Mammary epithelial cell (primary cell): ENCODE data around the gene TSPAN18.

Source experiments
- CTCF ChIP-seq, 2 donors: IDR thresholded peaks in 1 of 2; conservative IDR thresholded peaks in 1 of 2; 2 replicates each; pipeline ENCODE4 v1.5.1; 2011 to 2012; ENCODE audit warnings: inconsistent platforms in 2 of 2, low read length in 2 of 2, mild to moderate bottlenecking in 2 of 2, control low read depth in 1 of 2, low read depth in 1 of 2; ENCODE audit not compliant: insufficient read depth in 1 of 2; ENCODE audit errors: extremely low read depth in 1 of 2
- EZH2 ChIP-seq: IDR thresholded peaks from 2 replicates; pipeline ENCODE4 v1.6.1; 2012; ENCODE audit warnings: low read length, inconsistent platforms, borderline replicate concordance

- TF ChIP-seq CTCF (conservative IDR thresholded peaks at IDR 0.05 in 1 of 2, IDR thresholded peaks at IDR 0.05 in 1 of 2; ENCODE audit: extremely low read depth in 1 of 2, insufficient read depth in 1 of 2, low read depth in 1 of 2, low read length in 2 of 2) (peak; percentile 14 to 55), EZH2 (no peak)
Observed at GRCh38 chr11:44950625-44951476, 224.1 kb downstream of the TSPAN18 start, which contains the start of gene TP53I11.
